HG02642 (cell line): ENCODE measurements around the gene SEMA4D.
"Not testable (repeated sequence)": the region's sequence is repeated elsewhere in the genome, so short reads cannot be mapped to it uniquely, and the experiment has no call there.

Experiments used
- ATAC-seq: cut with Tn5 transposase; IDR thresholded peaks from one replicate; pipeline ENCODE4 v1.9.1; 2021; ENCODE audit warnings: mild to moderate bottlenecking; ENCODE audit not compliant: unreplicated experiment, poor library complexity

The SEMA4D gene

DNA sequence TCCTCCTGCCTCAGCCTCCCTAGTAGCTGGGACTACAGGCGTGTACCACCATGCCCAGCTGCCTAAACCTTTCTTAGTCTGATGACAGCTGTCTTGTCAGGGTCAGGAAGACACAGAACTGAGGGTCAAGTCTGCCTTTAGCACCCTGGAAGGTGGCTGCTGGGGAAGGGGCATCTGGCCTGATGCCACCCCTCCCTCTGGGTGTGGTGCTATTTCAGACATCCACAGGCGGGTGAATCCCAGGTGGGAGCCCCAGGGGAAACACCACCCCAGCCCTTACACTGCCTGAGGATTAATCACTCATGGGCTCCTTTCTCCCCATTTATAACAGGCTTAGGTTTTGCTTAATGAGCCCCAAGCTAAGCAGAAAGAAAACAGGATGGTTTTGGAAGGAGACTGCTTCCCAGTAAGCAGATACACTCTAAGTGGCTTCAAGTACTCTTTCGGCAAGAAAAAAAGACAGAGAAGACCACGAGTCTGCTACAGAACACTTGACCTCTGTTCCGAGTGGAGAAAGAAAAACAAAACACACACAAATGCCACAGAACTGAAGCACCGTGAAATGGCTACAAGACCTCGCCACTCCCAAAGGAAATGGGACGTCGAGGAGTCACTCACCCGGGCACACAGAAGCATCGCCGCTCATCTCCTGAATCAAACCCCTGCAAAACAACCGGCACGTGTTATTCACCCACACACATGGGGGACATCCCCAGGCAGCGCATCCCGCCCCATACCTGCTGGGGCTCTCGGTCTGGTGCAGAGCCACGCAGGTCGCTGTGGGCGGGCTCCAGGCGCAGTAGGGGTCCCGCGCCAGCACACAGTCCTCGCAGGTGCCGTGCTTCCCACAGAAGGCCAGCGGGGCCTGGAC is 117.2 kb downstream of the SEMA4D start:
- ATAC-seq: no peak

DNA sequence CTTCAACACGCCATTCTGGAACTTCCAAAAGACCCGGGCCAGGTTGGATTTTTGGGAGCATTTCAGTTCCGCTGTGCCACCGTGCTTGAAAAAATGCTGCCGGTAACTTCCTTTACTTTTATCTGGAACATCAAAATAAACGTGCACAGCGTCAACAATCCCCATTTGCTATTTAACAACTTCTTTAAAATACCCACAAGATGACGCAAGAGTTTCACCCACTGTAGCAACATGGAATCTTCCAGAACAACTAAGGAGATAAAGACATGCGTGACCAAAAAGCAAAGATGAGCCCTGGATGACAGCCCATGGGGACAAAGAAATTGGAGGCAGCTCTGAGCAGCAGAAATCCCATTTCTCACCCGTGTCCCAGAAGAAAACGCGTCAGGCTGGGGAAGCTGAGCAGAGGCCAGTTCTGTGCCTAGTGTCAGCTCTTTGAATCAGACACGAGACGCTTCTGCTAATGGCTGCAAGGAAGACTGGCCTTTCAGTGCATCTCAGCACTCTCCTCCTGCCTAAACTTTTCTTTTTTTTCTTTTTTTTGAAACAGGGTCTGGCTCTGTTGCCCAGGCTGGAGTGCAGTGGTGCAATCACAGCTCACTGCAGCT is 118.3 kb downstream of the SEMA4D start:
- ATAC-seq: no peak

DNA sequence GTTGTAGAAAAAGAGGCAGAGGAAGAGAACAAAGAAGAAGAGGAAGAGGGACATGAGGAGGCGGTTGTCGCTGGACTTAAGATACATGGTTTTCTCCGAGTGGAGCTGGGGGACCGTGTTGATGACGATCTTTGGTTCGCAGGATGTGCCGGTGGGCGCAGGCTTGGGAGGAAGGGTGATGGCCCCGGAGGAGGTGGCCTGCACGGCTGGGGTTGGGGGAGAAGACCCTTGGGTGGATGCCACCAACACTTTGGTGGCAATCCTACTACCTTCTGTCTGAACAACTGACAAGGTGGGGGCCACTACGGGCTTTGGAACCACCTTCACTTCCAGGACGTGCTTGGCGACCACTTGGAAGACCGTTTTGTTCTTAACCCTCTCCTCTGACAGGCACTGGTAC is 118.9 kb downstream of the SEMA4D start:
- ATAC-seq: no peak

DNA sequence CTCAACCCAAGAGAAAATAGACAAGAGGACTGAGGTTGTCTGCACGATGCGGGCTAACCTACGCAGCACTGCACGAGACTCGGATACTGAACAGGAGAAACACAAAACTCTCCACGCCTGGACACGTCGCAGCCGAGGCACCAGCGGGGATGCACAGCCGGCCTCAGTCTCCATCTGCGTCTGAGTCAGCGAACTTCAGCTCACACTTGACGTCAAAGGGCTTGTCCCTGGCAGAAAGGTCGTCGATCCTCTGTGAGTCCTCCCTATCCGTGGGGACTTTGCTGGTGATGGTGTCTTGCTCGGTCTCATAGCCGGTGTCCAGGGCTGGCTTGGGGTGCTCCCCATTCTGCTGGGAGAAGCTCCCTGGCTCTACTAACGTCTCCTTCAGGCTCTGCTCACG is 119.4 kb downstream of the SEMA4D start:
- no peak for ATAC-seq

DNA sequence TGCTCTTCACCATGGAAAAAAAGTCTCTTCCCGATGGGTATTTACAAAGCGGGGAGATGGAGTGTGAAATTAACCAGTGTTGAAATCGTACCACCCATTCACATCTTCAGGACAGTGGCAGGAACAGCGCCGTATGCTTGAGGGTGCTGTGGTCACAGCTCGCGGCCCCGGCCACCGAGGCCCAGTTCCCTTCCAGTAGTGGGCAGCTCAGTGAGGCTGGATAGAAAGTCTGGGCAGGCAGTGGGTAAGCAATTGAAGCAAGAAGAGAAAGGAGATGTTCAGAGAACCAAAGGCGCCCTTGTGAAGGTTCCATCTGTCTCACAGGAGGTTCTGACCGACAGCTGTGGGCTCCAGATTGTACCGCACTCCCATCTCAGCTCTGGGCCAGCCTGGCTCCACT is 120.5 kb downstream of the SEMA4D start:
- ATAC-seq: no peak

DNA sequence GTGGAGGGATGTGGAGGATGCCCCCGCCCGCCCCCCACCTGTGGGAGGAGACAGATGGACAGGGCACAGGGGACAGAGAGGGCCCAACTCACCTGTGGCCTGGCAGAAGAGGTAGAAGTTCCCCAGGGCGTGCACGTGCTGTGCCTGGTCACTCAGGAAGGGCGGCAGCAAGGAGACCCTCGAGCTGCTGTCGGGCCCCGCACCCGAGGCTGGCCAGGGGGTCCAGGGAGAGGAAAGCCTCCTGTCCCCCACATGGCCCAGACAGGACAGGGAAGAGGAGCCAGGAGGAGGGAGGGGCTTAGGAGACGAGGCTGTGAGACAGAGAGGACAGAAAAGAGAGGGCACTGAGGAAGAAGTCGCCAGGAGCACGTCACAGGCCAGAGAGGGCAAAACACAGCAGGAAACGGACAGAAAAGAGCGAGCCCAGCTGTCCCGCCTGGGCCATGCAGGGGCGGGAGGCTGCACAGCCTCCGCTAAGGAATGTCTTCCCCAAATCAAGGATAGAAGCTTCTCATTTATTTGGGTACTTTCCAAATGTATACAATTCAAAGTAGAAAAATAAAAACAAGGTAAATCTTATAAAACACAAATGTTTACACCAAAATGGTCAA is 121.1 kb downstream of the SEMA4D start:
- ATAC-seq: no peak

DNA sequence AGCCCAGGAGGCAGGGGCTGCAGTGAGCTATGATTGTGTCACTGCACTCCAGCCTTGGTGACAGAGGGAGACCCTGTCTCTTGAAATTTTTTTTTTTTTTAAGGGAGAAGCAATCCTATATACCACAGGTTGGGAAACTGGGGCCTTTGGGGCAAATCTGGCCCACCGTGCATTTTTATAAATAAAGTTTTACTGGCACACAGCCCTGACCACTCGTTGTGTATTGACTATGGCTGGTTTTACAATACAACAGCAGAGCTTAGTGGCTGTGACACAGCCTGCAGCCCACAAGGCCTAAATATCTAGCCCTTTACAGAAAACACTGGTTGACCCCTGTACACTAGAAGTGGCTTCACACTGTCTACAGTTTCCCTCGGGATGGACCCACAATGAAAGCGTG is 121.6 kb downstream of the SEMA4D start:
- no peak for ATAC-seq

DNA sequence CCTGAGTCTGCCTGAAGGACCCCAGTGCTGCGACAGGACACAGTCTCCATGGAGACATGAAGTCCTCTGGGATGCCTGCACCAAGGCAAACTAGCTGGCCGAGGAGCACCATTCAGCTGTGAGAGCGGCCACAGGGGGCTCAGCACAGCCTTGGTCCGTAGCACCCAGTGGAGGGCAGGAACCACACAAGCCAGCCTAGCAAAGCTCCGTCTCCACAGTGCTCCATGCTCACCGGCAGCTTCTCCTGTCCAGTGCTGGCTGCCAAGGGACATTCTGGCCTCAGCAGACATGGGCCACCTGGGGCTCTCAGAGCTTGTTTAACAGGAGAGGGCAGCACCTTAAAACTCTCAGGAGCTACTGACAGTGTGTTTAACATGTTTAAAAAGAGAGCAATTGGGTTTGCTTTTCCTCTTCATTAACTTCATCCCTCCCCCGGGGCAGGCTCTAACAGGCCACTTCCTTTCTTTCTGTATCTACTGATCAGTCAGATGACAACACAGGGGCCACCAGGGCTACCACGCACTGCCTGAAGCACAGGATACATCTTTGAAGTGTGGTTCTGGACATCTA is 122.6 kb downstream of the SEMA4D start:
- ATAC-seq: no peak

DNA sequence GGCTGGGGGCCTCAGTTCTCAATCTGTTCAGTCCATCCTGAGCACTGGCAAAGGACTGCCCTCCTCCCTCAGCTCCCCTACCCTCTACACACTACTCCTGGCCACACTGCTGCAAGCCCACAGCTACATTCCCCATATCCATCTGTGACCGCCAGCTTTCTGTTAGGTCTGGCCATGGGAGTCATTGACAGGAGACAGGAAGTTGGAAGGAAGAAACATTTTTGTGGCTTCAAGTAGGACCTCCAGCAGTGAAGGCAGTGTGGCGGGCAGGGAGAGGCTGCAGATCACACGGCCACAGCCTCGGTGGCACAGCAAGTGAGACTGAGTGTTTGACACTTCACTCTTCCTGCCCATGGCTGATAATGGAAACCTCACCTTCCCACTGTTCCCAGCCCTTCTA is 123.7 kb downstream of the SEMA4D start:
- ATAC-seq: no peak

DNA sequence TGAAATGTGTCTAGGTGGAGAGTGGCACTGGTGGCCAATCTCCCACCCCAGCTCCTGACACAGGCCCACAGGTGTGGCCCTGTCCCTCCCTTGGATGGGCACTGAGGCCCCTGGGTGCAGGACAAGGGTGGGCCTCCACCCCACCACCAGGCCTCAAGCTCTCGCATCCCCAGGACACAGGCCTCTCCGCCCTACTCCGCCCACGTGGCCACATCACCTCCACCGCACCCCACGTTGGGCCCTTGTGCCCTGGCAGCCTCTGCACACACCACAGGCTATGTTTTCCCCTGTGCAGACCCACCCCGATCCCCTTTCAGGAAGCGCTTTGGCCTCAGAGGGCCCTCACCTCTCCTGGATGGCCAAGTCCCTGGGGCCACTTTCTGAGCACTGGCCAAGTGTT is 124.9 kb downstream of the SEMA4D start:
- no peak for ATAC-seq

DNA sequence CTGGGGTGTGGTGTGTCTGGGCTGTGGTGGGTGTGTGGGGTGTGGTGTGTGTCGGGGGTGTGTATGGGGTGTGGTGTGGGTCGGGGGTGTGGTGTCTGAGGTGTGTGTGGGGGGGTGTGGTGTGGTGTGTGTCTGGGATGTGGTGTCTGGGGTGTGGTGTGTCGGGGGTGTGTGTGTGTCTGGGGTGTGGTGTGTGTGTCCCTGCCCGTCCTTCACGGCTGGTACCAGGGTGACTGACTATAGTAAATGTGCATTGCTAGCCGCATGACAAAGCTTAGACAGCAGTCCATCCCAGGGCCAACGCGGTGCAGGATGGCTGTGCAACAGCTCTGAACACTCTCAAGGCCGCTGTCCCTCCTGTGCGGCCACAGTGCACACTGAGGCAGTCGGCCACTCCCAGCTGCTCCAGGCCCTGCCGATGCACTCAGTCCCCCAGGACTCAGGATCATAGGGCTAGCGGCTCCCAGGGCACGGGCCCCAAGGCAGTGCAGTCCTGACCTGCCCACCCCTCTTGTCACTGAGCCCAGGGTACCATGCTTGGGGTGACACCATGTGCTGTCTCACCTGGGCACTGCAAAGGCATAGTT is 125.6 kb downstream of the SEMA4D start:
- ATAC-seq: no peak

DNA sequence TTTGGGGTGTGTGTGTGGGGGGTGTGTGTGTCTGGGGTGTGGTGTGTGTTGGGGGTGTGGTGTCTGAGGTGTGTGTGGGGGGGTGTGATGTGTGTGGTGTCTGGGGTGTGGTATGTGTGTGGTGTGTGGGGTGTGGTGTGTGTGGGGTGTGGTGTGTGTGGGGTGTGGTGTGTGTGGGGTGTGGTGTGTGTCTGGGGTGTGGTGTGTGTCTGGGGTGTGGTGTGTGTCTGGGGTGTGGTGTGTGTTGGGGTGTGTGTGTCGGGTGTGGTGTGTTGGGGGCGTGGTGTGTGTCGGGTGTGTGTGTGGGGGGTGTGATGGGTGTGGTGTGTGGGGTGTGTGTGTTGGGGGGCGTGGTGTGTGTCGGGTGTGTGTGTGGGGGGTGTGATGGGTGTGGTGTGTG is 126.1 kb downstream of the SEMA4D start:
- not testable (repeated sequence) for ATAC-seq

DNA sequence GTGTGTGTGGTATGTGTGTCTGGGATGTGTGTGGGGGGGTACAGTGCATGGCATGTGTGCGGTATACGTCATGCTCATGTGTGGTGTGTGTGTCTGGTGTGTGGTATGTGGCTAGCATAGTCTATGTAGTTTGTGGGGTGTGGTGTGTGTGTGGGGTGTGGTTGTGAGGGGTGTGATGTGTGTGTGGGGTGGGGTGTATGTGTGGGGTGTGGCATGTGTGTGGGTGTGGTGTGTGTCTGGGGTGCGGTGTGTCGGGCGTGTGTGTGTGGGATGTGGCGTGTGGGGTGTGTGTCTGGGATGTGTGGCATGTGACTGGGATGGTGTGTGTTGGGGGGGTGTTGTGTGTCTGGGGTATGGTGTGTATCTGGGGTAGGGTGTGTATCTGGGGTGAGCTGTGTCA is 127.3 kb downstream of the SEMA4D start:
- no peak for ATAC-seq

DNA sequence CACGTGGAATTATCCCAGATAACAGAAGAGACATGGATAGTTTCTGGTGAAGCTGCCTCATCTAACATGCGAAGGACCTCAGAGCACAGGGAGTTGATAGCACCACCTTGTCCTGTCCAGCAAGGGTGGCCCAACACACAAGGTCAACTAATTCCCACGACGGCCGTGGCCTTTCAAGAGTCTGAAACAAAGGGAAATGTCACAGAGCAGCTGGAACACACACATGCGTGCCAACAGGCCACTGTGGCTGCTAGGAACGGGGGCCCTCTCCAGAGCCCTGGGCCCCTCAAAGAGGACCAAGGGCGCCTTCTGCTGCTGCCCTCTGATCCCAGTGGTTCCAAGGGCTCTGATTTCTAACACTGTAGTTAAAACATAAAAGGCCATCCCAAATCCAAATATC is 128.9 kb downstream of the SEMA4D start:
- no peak for ATAC-seq

DNA sequence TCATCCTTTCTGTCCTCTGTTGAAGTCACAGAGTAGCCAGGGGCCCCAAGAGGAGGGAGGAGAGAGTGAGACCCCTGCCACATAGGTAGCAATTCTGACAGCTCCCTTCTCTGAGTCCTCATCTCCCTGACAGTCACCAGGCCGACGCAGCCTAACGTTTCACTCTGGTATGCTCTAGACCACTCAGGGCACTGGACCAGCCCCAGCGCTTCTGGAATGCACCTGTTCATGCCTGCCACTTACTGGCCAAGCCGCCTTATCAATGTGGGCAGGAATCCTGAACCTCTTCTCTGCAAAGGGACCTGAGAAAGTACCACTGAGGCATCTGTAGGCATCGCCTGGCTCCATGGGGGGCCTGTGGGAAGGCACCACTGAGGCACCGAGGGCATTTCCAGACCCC is 129.4 kb downstream of the SEMA4D start:
- ATAC-seq: no peak

DNA sequence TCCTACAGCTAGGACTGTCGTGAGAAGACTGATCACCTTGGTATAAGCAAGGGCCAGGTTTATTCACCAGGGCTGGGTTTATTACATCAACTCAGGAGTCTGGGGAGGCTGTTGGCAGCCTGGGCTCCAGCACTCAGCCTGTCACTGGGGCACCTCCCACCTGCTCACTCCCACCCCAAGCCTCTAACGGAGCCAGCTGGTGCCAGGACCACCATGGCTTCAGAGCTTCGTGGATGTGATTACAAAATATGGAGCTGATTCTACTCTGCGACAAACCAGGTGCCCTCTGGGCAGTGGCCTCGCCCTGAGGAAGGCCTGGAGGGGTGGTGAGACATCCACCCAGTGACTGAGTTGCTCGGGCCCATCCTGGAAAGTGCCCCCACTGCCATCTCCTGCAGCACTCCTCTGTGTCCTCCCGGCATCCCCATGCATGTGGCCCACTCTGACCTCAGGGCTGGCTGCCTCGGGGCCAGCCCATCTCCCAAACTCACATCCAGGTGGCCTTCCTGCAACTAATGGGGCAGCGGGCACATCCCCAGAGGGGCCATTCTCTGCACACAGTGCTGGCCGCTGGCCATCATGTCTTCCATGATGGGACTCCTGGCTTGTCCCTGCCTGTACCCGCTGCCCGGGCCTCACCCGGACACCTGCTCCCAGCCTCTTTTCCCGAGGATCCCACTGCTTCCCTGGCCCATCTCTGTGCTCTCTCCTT is 130.0 kb downstream of the SEMA4D start:
- ATAC-seq: no peak

DNA sequence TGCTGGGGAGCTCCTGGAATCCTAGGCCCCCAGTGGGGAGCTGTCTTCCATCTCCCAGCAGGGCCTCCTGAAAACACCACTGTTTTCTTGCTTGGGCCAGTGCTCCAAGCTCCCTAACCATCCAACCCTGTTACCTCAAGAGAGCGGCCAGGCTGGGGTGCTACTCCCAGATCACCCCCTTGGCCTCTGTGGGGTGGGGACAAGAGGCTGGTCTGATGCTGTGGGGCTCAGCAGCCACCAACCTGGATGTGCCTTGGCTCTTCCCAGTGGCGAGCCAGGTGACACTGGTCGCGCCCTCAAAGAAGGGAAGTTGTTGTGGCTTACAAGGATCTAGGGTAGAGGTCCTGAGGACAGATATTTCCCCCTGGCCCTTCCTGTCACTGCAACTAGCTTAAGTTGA is 130.6 kb downstream of the SEMA4D start:
- no peak for ATAC-seq

DNA sequence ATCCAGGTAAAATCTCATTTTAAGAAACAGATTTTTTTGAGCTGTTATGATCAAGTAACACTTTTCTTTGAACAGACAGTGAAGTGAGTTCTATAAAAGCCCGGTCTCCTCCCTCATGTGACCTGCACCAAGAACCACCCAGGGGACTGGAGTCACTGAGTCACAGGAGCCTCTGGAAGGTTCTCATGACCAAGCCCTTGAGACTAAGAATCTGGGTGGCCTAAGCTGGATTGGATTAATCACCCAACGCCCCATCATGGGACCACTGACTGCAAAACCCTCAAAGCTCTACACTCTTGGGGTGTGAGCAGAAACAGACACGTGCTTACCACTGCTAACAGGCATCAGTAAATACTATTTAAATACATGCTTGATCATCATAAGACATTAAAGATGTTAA is 131.2 kb downstream of the SEMA4D start:
- no peak for ATAC-seq

DNA sequence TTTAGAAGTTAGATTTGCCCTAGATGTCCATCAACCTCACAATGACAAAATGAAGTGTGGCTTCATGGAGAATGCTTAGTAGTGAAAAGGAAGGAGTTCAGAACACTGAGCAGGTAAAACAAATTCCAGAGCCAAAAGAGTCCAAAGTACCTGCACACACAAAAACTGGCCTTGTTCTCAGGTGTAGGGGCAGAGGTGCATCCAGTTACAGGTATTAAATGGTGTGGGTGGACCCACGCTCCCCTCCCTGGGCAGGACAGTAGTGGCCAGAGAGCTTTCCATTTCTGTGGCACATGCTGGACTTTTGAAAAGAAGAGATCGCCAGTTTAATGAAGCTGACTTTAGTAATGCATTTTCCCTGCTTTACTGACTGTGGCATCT is 132.4 kb downstream of the SEMA4D start:
- ATAC-seq: no peak
